NCI-H1092 treated with DMSO at 0.1 percent for 48 hours (cell line): ENCODE measurements around the gene ATG4A.

Experiments used
- DNase-seq: peaks from one replicate; lab custom pipeline; 2025; lab: John Stamatoyannopoulos, UW

Gene ATG4A

GRCh38 chrX:108168961-108169740, 77.6 kb downstream of the ATG4A start:
- DNase-seq: no peak

GRCh38 chrX:108169768-108170167, 78.2 kb downstream of the ATG4A start:
- DNase-seq: no peak

- no peak for DNase-seq
Measured at GRCh38 chrX:108171671-108172070, 80.1 kb downstream of the ATG4A start.

- no peak for DNase-seq
Measured at GRCh38 chrX:108173874-108174273, 82.3 kb downstream of the ATG4A start.

GRCh38 chrX:108177351-108178142, 86.0 kb downstream of the ATG4A start:
- DNase-seq: no peak

GRCh38 chrX:108178143-108178498, 86.5 kb downstream of the ATG4A start:
- DNase-seq: no peak

GRCh38 chrX:108186811-108187210, 95.2 kb downstream of the ATG4A start:
- DNase-seq: no peak

- no peak for DNase-seq
Measured at GRCh38 chrX:108198420-108198819, 106.8 kb downstream of the ATG4A start.

- DNase-seq: no peak
Measured at GRCh38 chrX:108199041-108199440, 107.5 kb downstream of the ATG4A start.

GRCh38 chrX:108199691-108200090, 108.1 kb downstream of the ATG4A start:
- peak; percentile 31 for DNase-seq

- no peak for DNase-seq
Measured at GRCh38 chrX:108203540-108203939, 112.0 kb downstream of the ATG4A start.
